ENCODE data around the gene LILRA6. TPM values are rescaled to one million over a fixed set of nuclear protein-coding genes. Genes with fewer than 3 reads are reported as not detected.
"Not testable (repeated sequence)": the region's sequence is repeated elsewhere in the genome, so short reads cannot be mapped to it uniquely, and the experiment has no call there.

The LILRA6 gene
- polyA plus RNA-seq (2011; rRNA removed) (not detected in 2 replicates), polyA minus RNA-seq (2011; rRNA and poly(A)+ RNA removed) (not detected in 2 replicates)

GRCh38 chr19:54242646-54243045 lies at the start of gene LILRA6:
Gene LILRA6, minus strand, starts transcription at chr19:54242790.
- H3K27me3 ChIP-seq (ENCODE audit: control insufficient read depth, insufficient read depth, low read length); H3K9me3 ChIP-seq (ENCODE audit: control insufficient read depth, insufficient read depth, low read length); CTCF ChIA-PET; DNase-seq (ENCODE audit: low read depth, low spot score); H3K4me3 ChIP-seq (ENCODE audit: low read depth, low read length); H3K27ac ChIP-seq (ENCODE audit: low read depth, low read length); POLR2A ChIA-PET: not testable (repeated sequence)

GRCh38 chr19:54289160-54289559 lies 46.6 kb upstream of the LILRA6 start:
- H3K27me3 ChIP-seq (ENCODE audit: control insufficient read depth, insufficient read depth, low read length); POLR2A ChIA-PET; CTCF ChIA-PET; DNase-seq (ENCODE audit: low read depth, low spot score); H3K27ac ChIP-seq (ENCODE audit: low read depth, low read length); H3K4me3 ChIP-seq (ENCODE audit: low read depth, low read length); H3K9me3 ChIP-seq (ENCODE audit: control insufficient read depth, insufficient read depth, low read length): not testable (repeated sequence)

GRCh38 chr19:54287456-54287855 lies 44.9 kb upstream of the LILRA6 start:
- no peak for TF ChIP-seq CTCF (IDR thresholded peaks at IDR 0.05; ENCODE audit: low read depth, low read length)
- CTCF ChIA-PET, result no interaction called here
- POLR2A ChIA-PET, result no interaction called here
- no peak overlapping the region for H3K4me3 ChIP-seq (ENCODE audit: low read depth, low read length)
- peaks cover 3% of the 10 kb centered on the region; the same call in 1 of the 2 replicates for H3K9me3 ChIP-seq (ENCODE audit: control insufficient read depth, insufficient read depth, low read length)
- H3K27ac ChIP-seq (ENCODE audit: low read depth, low read length), result no peak overlapping the region
- no peaks in the 10 kb centered on the region for H3K27me3 ChIP-seq (ENCODE audit: control insufficient read depth, insufficient read depth, low read length)
- DNase-seq (ENCODE audit: low read depth, low spot score), result no peak

- H3K4me3 ChIP-seq (ENCODE audit: low read depth, low read length), result not testable (repeated sequence)
These were observed 43.7 kb upstream of the LILRA6 start for GRCh38 chr19:54286283-54286682.

GRCh38 chr19:54285427-54286056 lies 43.0 kb upstream of the LILRA6 start:
- CTCF ChIA-PET; H3K27ac ChIP-seq (ENCODE audit: low read depth, low read length); POLR2A ChIA-PET; H3K4me3 ChIP-seq (ENCODE audit: low read depth, low read length); DNase-seq (ENCODE audit: low read depth, low spot score); H3K27me3 ChIP-seq (ENCODE audit: control insufficient read depth, insufficient read depth, low read length); H3K9me3 ChIP-seq (ENCODE audit: control insufficient read depth, insufficient read depth, low read length): not testable (repeated sequence)

More at GRCh38 chr19:54286283-54286682, 43.7 kb upstream of the LILRA6 start:
- DNase-seq (ENCODE audit: low read depth, low spot score); H3K27ac ChIP-seq (ENCODE audit: low read depth, low read length); POLR2A ChIA-PET; H3K9me3 ChIP-seq (ENCODE audit: control insufficient read depth, insufficient read depth, low read length); H3K27me3 ChIP-seq (ENCODE audit: control insufficient read depth, insufficient read depth, low read length); CTCF ChIA-PET: not testable (repeated sequence)

- CTCF ChIA-PET, result no interaction called here
- TF ChIP-seq CTCF (IDR thresholded peaks at IDR 0.05; ENCODE audit: low read depth, low read length), result no peak
- Histone ChIP-seq H3K27me3 (ENCODE audit: control insufficient read depth, insufficient read depth, low read length) (peaks cover 5% of the 10 kb centered on the region), H3K27ac (ENCODE audit: low read depth, low read length) (no peak overlapping the region), H3K9me3 (ENCODE audit: control insufficient read depth, insufficient read depth, low read length) (peaks cover 3% of the 10 kb centered on the region; the same call in 1 of the 2 replicates), H3K4me3 (ENCODE audit: low read depth, low read length) (no peak overlapping the region)
- no peak for DNase-seq (ENCODE audit: low read depth, low spot score)
- POLR2A ChIA-PET, result no interaction called here
These were observed 40.3 kb upstream of the LILRA6 start for GRCh38 chr19:54282686-54283470.

GRCh38 chr19:54281729-54282075 lies 39.1 kb upstream of the LILRA6 start:
- H3K27me3 ChIP-seq (ENCODE audit: control insufficient read depth, insufficient read depth, low read length); H3K4me3 ChIP-seq (ENCODE audit: low read depth, low read length); POLR2A ChIA-PET; H3K27ac ChIP-seq (ENCODE audit: low read depth, low read length); H3K9me3 ChIP-seq (ENCODE audit: control insufficient read depth, insufficient read depth, low read length); DNase-seq (ENCODE audit: low read depth, low spot score): not testable (repeated sequence)
- CTCF ChIA-PET, result interaction anchor here (0.7 kb wide), 1 partner anchor 350 kb away, joined by 3 read pairs; no protein-coding TSS in a partner anchor

Measured in AG04450 (cell line).